ENCODE data around the gene RHBG.

DNA sequence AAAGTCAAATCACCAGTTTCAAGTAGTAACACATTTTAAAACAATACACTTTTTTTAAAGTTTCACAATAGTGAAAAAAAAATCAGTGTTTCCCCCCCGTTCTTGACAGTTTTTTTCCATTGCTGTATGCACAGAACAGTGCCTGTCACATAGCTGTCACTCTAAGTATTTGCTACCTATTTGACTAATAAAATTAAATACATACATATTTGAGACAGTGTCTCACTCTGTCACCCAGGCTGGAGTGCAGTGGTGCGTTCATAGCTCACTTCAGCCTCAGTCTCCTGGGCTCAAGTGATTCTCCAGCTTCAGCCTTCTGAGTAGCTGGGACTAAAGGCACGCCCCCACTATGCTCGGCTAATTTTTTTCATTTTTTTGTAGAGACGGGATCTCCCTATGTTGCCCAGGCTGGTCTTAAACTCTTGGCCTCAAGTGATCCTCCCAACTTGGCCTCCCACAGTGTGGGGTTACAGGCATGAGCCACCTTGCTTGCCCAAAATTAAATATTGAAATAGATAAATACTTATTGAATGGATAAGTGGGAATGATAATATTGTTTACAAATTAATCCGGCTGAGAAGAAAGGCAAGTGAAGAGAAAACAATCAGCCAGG is 12.6 kb upstream of the RHBG start:
- TF ChIP-seq EZH2 (IDR thresholded peaks at IDR 0.05; ENCODE audit: low read depth): no peak
- no peak for TF ChIP-seq CTCF (conservative IDR thresholded peaks at IDR 0.05)
